Activated gamma-delta T cell treated with Interleukin-2 at 50 U/mL for 16 hours (primary cell): Measurements from ENCODE around the gene TMEM176B.

Experiments used
- DNase-seq: peaks from one replicate; pipeline ENCODE4 v3.0.0-alpha.2; 2020

TMEM176B gene

GRCh38 chr7:150746921-150747320 is 53.2 kb downstream of the TMEM176B start:
- no peak for DNase-seq

- DNase-seq = no peak
These were observed 54.3 kb downstream of the TMEM176B start for GRCh38 chr7:150745876-150746275.

GRCh38 chr7:150745086-150745485 is 55.1 kb downstream of the TMEM176B start:
- no peak for DNase-seq

GRCh38 chr7:150744041-150744656 is 56.0 kb downstream of the TMEM176B start:
- no peak for DNase-seq

- no peak for DNase-seq
These were observed 57.7 kb downstream of the TMEM176B start for GRCh38 chr7:150742286-150742968.
